Measurements from ENCODE around the gene UBE4A. TPM values are rescaled to one million over a fixed set of nuclear protein-coding genes. Genes with fewer than 3 reads are reported as not detected.
"Not testable (repeated sequence)": the region's sequence is repeated elsewhere in the genome, so short reads cannot be mapped to it uniquely, and the experiment has no call there.

UBE4A gene
- total RNA-seq, 1 experiment from 2014 or later: 30.8 TPM

DNA sequence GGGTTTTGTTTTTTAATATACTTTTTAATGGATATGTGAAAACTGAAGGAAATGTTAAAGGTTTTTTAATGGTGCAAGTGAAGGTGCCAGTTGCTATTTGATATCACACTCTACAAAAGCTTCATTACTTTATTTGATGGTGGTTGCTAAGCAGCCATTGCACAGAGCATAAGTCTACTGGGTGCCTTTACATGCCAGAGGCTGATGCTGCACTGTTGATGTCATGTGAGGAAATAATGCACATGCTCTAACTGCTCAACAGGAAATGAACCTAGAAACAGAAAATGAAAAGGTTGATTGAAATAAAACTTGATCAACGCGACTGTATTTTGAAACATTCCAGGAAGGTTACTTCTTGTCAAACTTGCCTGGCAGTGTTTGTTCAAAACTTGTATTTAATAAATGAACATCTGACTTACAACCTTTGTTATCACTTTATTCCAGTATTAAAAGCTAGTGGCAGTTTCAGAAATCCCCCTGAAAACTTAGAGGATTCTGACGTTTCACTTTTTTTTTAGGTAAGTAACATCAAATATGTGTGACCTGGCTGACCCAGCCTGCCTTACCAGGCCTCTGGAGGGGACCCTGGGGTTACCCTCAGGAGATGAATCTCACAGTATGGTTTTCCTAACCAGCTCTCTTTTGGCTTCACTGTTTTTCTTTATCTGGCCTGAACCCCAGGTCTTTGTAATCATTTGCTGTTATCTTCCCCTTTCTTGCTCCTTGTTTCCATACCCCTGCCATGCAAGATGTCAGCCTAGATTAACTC lies 39.6 kb downstream of the UBE4A start:
- Mint-ChIP-seq H3K27ac (ENCODE audit: unreplicated experiment) (no peak overlapping the region), H3K9me3 (ENCODE audit: low read depth, unreplicated experiment) (no peaks in the 10 kb centered on the region)

DNA sequence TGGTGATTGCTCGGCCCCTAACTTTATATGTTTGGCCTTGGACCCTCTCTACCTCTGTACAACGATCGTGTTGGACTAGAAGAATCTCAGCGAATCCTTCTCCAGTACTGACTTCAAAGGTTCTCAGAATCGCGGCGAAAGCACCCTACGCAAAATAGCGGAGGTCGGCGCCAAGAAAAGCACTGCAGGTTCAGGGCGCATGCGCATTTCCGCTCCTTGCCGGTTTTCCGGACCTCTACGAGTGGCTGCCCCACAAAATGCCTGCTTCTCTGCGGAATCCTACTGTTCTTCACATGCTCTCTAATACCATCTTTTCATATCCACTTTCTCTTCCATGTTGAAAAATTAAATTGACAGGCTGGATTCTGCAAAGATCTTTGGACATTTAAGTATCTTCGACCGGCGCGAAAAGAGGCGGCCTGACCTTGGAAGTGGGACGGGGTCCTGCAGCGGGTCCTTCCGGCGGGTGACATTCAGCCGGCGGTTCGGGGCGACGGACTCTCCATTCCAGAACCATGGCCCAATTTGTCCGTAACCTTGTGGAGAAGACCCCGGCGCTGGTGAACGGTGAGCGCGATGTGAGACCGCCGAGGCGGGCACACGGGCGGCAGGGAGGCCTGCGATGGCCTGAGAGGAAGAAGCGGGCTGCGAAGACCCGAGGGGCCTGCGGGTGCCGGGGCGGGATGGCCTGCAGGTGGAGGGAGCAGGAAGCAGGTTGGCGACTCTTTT lies 41.9 kb downstream of the UBE4A start, which contains the start of gene ATP5MG:
ATP5MG (plus strand) TSS at position 456 of the 729 bp plus-strand sequence; CDS start at position 516, 60 bp downstream.
- DNase-seq: peak; percentile 77
- intact Hi-C loops (cut with micrococcal nuclease; ENCODE audit: unreplicated experiment): loop anchor here (5.0 kb wide), 1 partner anchor 36 kb away; the partner anchor contains the start of gene KMT2A
- TF ChIP-seq, protein P1, sequence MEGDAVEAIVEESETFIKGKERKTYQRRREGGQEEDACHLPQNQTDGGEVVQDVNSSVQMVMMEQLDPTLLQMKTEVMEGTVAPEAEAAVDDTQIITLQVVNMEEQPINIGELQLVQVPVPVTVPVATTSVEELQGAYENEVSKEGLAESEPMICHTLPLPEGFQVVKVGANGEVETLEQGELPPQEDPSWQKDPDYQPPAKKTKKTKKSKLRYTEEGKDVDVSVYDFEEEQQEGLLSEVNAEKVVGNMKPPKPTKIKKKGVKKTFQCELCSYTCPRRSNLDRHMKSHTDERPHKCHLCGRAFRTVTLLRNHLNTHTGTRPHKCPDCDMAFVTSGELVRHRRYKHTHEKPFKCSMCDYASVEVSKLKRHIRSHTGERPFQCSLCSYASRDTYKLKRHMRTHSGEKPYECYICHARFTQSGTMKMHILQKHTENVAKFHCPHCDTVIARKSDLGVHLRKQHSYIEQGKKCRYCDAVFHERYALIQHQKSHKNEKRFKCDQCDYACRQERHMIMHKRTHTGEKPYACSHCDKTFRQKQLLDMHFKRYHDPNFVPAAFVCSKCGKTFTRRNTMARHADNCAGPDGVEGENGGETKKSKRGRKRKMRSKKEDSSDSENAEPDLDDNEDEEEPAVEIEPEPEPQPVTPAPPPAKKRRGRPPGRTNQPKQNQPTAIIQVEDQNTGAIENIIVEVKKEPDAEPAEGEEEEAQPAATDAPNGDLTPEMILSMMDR (IDR thresholded peaks at IDR 0.05; ENCODE audit: unreplicated experiment): no peak
- Mint-ChIP-seq H3K4me1 (ENCODE audit: low read depth, unreplicated experiment) (peaks cover 10% of the 10 kb centered on the region), H3K27ac (ENCODE audit: unreplicated experiment) (peak within 1 kb of the TSS; percentile 90), H3K4me3 (ENCODE audit: low read depth, unreplicated experiment) (peak within 1 kb of the TSS; percentile 79), H3K9me3 (ENCODE audit: low read depth, unreplicated experiment) (no peaks in the 10 kb centered on the region), H3K36me3 (ENCODE audit: insufficient read depth, unreplicated experiment) (peaks cover 30% of the 10 kb centered on the region), H3K27me3 (ENCODE audit: unreplicated experiment) (no peaks in the 10 kb centered on the region)
- no TSS peak for BruUV-seq (replicated peaks)
- CTCF ChIA-PET: no interaction called here

More for the DNA sequence above, 39.6 kb downstream of the UBE4A start:
- no peaks in the 10 kb centered on the region for H3K27me3 Mint-ChIP-seq (ENCODE audit: unreplicated experiment)
- CTCF ChIA-PET: interaction anchor here (0.6 kb wide), 1 partner anchor 34 kb away, joined by 4 read pairs; no protein-coding TSS in a partner anchor
- no peak overlapping the region for H3K4me3 Mint-ChIP-seq (ENCODE audit: low read depth, unreplicated experiment)
- intact Hi-C loops (cut with micrococcal nuclease; ENCODE audit: unreplicated experiment): no loop called here
- TF ChIP-seq, protein P1 (IDR thresholded peaks at IDR 0.05; ENCODE audit: unreplicated experiment): no peak
- peaks cover 34% of the 10 kb centered on the region for H3K36me3 Mint-ChIP-seq (ENCODE audit: insufficient read depth, unreplicated experiment)
- H3K4me1 Mint-ChIP-seq (ENCODE audit: low read depth, unreplicated experiment): peaks cover 10% of the 10 kb centered on the region
- no peak for DNase-seq
- no TSS peak for BruUV-seq (replicated peaks)

DNA sequence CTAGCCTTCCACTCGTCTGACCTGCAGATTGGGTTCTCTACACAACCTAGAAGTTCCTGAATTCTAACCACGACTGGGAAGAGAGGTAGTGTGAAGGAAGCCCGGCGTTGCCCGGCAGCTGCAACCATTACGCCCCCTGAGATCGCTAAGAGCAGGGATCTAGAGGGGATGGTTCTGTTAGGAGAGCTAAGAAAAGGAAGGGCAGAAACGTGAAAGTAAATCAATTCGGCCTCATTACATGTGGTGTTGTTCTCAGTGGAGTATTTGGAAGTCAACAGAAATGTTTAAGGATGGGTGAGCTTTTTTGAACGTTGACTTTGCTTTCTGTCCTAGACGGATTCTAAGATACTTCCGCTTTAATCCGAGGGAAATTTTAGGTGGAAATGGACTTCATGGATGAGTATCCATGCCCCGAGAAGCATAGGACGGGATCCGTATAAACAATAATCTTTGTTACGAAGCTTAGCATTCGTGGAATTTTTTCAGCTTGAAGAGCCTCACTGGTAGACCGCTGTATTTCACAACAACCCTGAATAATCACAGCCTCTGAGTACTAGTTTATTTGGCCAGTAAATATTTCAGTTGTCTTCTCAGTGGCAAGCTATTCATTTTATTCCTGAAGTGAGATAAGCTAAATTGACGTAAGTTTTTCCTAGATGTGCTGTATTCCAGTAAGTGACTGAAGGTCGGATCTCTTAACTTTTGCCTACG lies 42.6 kb downstream of the UBE4A start:
- Mint-ChIP-seq H3K27me3 (ENCODE audit: unreplicated experiment) (no peaks in the 10 kb centered on the region), H3K4me3 (ENCODE audit: low read depth, unreplicated experiment) (peak overlapping the region; percentile 79), H3K4me1 (ENCODE audit: low read depth, unreplicated experiment) (peaks cover 10% of the 10 kb centered on the region), H3K27ac (ENCODE audit: unreplicated experiment) (peak overlapping the region; percentile 90), H3K36me3 (ENCODE audit: insufficient read depth, unreplicated experiment) (peaks cover 29% of the 10 kb centered on the region), H3K9me3 (ENCODE audit: low read depth, unreplicated experiment) (no peaks in the 10 kb centered on the region)
- TSS peak; percentile 62 for BruUV-seq (replicated peaks)
- CTCF ChIA-PET: interaction anchor here (1.3 kb wide), 1 partner anchor 40 kb away, joined by 5 read pairs; no protein-coding TSS in a partner anchor
- TF ChIP-seq, protein P1 (IDR thresholded peaks at IDR 0.05; ENCODE audit: unreplicated experiment): no peak
- no peak for DNase-seq
- intact Hi-C loops (cut with micrococcal nuclease; ENCODE audit: unreplicated experiment): loop anchor here (1.0 to 5.0 kb wide), 2 partner anchors 35 to 86 kb away; partner anchors contain the start of gene KMT2A

DNA sequence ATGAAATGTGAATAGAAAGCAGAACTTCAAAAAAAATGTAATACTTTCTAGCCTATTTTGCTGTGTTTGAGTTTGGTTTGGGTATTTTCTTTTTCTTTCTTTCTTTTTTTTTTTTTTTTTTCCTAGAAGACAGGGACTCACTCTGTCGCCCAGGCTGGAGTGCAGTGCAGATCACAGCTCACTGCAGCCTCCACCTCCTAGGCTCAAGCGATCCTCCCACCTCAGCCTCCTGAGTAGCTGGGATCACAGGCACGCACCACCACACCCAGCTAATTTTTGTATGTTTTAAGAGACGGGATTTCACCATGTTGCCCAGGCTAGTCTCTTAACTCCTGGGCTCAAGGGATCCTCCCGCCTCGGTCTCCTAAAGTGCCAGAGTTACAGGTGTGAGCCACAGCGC lies 43.2 kb downstream of the UBE4A start:
- intact Hi-C loops (cut with micrococcal nuclease; ENCODE audit: unreplicated experiment): loop anchor here (1.0 to 5.0 kb wide), 2 partner anchors 35 to 86 kb away; partner anchors contain the start of gene KMT2A
- peak overlapping the region; percentile 90 for H3K27ac Mint-ChIP-seq (ENCODE audit: unreplicated experiment)

More for the DNA sequence above, 43.2 kb downstream of the UBE4A start:
- peaks cover 29% of the 10 kb centered on the region for H3K36me3 Mint-ChIP-seq (ENCODE audit: insufficient read depth, unreplicated experiment)
- DNase-seq; BruUV-seq (replicated peaks); H3K27me3 Mint-ChIP-seq (ENCODE audit: unreplicated experiment); H3K9me3 Mint-ChIP-seq (ENCODE audit: low read depth, unreplicated experiment): not testable (repeated sequence)
- peaks cover 10% of the 10 kb centered on the region for H3K4me1 Mint-ChIP-seq (ENCODE audit: low read depth, unreplicated experiment)
- CTCF ChIA-PET: interaction anchor here (1.3 kb wide), 1 partner anchor 39 kb away, joined by 5 read pairs; no protein-coding TSS in a partner anchor
- H3K4me3 Mint-ChIP-seq (ENCODE audit: low read depth, unreplicated experiment): peak overlapping the region; percentile 79

Data from Calu3 (cell line).